NCI-H524 treated with DMSO at 0.1 percent for 48 hours (cell line): ENCODE results near the gene ADORA3.

Experiments
- DNase-seq: peaks from one replicate; lab custom pipeline; 2025; lab: John Stamatoyannopoulos, UW

Gene ADORA3

DNA sequence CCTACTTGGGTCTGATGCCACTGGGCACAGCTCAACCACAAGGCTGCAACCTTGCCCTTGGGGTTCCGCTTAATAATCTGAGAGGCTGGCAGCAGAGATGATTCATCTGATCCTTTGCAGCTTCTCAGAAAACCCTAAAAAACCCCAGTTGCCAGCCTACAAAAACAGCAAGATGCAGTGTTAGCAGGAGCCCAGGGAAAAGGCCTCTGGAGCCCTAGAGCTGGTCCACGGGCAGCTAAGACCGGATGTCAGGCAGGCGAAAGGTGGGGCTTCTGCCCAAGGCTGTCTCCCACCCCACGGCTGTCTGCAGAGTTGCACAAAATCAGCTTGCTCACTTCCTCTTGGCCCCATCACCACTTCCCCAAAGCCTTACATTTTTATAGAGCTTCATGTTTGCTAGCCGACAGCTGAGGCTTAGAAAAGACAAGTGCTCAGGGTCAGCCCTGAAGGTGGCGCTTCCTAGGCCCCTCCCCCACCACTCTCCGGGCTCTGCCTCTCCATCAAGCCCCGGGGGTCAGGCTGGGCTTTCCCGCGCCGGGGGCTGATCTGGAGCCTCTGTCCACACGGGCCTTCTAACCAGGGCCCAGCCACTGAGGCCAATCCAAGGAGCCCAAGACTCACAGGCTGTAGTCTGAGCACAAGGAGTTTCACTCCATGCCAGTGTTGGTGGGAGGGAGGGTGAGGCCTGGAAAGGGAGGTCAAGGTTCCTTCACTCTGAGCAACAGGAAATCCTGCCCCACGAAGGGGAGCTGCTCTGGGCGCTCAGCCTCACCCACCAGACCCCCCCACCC, 4.2 kb upstream of the ADORA3 start:
- no peak for DNase-seq

DNA sequence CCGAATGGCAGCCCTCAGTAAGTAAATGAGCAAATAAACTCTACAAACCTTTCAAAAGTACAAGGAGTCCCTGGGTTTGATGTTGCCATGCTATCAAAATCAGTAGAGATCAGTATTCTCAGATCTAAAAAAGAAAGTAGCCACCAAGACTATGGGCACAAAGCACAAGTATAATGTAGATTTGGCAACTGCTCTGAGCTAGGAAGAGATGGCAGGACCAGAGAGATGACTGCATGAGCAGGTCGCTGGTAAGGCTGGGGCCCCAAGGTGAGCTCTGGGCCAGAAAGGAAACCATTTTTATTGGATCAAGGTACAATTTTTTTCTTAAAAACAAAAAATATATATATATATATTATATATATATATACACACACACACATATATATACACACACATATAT, 3.1 kb upstream of the ADORA3 start:
- DNase-seq, result no peak

DNA sequence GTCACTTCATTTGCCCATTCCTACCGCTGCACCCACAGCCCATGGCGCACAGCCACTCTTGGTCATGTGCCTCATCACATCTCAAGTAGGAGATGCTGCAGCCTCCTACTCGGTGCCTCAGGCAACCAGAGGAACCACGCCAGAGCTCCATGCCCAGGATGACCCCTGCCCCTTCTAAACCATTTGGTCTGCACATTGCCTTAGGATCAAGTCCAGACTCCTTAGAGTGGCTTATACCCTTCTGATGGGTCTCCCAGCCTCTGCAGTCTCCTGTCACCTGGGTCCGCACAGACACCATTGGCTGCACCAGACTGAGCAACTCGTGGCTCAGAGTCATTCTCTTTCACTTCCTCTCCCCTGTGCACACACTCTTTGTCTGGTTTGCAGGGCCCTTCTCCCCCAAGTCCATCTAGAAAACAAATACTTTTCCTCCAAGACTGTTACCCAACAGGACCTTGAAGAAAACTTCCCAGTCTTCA, 2.2 kb upstream of the ADORA3 start:
- DNase-seq, result no peak

DNA sequence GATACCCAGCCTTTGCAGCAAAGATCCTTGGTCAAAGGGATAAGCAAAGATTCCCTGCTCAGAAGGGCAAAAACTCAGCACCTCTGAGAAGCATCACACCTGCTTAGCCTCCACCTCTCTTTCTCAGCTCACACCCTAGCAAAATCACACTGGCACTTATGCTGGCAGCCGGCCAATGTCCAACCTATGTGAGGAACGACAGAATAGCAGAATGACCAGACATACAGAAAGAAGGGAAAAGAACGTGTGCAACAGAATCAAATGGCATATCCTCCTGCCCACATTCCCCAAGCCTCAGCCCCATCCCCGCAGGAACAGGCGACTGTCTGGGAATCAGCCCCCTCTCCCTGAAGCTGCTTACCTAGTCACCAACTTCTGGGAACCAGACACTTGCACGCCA, 664 bp upstream of the ADORA3 start:
- DNase-seq, result no peak

DNA sequence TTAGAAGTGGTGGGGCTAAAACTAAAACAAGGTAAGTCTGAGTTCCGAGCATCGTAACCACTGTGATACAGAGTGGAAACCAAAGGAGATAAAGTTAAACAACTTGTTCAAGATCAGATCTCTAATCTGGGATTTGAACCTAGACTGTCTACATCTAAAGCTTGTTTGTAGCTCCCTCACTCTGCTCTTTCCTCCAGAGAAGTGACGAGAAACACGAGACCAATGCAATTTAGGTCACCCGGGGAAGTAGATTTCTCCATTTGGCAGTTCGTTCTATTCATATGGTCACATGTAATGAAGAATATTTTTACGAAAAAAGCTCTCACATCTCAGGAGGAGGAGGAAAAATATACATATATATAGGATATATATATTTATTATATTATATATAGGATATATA, 1.8 kb downstream of the ADORA3 start:
- no peak for DNase-seq

DNA sequence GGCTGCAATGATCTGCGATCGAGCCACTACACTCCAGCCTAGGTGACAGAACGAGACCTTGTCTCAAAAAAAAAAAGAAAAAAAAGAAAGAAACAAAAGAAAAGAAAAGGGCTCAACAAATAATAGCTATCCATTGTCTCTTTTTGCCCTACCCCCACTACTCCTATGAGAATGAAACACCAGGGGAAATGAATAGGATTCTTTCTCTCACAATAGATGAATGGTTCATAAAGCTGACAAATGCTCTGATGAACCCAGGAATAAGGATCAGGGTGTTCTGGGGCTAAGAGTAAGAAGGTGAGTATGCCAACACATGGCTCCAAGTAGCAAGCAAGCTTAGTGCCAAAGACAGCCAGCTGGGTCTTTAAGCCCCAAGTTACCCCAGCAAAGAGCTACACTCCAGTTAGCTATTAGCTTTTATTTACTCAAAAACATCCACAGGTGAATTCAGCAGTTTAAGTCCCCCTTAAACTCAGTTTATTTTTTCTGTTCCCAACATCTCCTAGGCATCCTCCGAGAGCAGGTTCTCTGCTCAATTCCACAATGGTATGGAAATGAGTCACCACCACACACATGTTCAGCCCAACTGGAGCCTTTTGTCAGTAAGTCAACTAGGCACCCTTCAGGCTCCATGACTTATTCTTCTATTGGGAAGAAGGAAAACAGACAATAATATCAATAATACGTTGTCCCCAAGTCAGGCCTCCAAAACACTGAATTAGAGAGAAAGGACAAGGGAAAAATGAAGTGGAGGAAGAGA, 4.2 kb downstream of the ADORA3 start:
- no peak for DNase-seq

DNA sequence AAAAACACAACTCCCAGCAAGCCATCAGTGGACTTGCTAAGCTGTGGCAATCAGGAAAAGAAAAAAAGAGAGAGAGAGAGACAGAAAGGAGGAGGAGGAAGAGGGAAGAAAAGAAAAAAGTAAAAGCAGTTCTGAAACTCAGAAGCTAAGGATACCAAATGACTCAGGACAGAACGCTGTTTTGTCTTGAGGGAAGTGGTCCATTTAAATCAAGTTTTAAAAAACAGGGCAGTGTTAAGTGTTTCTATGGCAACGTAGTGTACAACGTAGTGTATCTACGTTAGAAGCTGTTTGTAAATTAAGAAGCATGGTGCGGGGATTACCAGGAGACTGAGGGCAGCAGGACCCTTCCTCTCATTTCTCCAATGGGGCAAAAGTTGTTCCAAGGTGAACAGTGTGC, 5.8 kb downstream of the ADORA3 start:
- DNase-seq, result no peak

DNA sequence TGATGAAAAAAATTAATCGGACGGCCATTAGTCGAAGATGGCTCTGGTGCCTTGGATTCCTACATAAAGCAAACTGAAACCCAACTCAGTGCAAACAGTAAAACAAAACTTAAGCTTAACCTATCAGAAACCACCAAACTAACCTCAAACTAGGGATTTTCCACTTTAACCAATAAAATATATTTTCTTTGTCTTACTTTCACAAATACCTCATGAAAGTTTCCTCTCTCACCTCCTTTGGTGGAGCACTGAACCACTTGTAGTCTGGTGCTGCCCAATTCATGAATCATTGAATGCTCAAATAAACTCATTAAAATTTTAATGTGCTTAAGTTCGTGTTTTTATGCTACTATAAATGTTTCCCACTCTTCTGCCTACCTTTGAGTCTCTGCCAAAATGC, 7.0 kb downstream of the ADORA3 start:
- no peak for DNase-seq

DNA sequence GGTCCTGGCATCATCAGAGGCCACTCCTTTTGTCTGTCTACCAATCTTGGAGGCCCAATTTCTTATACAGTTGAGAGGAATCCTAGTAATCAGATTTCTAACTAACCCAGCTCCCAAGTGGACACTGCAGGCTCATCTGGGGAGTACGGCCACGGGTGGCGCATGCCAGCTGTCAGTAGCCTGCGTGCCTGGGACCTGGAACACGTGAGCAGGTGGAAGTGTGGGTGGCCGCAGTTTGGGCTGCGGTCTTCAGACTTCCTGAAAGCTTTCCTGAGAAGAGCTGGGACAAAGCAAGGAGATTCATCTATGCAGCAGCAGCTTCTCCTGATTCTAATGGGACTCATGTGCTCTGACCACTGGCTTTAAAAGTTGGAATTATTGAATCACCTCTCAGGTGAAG, 12.4 kb downstream of the ADORA3 start:
- no peak for DNase-seq

DNA sequence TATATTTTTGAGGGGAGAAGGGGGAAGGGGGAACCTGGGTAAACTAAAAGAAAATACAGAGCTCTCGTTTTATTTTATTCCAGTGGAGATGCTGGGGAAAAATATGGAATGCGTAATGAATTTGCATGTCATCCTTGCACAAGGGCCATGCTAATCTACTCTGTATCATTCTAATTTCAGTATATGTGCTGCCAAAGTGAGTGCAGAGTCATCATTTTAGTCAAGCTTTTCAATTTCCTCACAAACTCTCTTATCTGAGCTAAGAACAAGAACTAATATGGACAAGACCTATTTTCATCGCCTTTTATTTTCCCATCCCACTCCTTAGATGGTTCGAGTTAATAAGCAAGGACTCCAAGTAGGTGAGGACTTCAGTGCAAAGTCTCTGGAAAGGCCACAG, 13.2 kb downstream of the ADORA3 start:
- DNase-seq, result no peak

DNA sequence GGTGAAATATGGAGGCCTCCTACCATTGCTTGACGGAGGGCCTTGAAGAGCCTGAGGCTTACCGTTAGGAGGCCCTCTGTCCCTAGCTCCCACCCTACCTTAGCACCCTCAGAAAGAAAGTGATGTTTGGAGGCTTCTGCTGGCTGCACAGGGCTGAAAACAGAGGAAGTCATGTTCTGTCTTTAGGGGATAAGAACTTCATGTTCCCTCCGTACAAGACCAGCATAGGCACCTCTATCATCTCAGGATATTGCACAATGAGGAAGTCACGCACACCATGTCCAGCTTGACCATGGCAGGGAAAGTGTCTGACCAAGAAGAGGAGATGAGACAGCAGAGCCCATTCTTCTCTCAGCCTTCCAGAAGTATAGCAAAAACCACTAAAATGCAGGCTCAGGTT, 13.8 kb downstream of the ADORA3 start:
- no peak for DNase-seq

DNA sequence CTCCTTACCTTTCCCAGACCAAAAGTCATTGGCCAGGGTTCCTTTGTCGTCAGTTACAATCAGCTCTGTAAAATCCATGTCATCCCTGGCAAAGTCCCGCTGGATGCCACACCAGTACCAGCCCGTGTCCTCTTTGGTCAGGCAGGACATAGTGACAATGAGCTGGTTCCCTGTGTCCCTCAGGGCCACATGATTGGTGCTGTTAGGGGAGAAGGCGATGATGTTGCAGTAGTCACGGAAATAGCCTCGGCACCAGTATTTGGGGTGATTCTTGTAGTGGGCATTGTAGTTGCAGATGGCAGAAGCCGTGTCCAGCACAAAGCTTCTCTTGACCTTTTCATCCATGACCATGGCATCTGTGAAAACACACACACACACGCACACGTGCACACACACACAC, 14.8 kb downstream of the ADORA3 start:
- no peak for DNase-seq

DNA sequence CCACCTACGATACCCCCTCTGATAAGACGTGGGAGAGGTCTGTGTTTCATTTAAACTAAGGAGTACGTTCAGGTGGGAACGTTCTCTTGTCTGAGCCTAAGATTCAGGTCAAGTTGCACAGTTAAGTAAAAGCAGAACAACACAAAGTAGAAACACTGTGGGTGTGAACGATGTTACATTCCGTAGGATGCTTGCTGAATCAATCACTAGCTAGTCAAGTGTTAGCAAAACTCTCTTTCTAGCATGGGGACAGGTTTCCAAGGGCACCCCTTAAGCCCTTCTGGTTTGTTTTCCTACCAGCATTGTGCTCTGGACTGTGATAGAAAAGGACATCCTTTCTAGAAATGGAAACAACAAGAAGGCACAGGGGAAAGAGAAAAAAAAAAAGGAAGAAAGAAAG, 16.3 kb downstream of the ADORA3 start:
- no peak for DNase-seq

DNA sequence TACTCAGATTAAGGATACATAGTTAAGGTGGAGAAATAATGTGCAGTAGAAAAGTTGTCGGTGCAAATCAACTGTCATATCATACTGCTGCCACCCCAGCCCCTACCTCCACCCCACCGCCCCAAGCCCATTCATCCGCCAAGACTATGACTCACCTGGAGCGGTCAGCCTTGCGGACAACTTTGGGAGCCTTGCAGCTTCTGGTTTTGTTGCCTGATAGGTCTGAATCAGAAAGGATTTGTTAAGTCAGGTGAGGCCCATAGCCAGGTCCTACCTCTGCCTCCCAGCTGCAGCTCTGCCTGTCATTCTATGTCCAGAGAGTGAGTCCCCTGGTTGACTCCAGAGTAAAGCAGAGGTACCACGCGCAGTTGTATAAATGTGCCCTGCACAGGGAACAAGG, 17.0 kb downstream of the ADORA3 start:
- DNase-seq, result no peak

DNA sequence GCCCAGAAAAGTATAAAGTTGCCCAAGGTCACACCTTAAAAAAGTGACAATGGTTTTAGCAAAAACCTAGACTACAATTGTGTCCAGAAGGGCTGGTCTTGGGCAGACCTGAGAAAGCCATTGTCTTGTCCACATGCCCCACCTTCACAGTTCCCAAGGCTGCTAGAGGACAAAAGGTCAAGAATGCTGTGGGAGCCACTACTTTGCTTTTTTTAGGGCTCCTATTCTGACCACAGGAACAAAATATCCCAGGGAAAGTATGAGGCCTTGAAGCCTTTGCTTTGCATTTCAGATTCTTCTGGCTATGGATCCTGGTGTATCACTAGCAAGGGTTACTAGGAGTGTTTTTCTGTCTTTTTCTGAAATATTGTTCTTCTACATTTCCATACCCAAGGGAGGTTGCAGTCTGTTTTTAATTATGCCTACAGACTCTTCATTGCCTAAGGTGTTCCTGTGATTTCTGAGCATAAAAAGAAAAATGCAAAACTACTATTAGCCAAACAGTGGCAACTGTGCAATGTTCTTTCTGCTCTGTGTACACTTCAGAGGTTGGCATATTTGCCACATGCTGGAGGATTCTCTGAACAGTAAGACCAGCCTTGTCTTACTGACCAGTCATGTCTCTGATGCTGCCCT, 18.9 kb downstream of the ADORA3 start:
- no peak for DNase-seq

DNA sequence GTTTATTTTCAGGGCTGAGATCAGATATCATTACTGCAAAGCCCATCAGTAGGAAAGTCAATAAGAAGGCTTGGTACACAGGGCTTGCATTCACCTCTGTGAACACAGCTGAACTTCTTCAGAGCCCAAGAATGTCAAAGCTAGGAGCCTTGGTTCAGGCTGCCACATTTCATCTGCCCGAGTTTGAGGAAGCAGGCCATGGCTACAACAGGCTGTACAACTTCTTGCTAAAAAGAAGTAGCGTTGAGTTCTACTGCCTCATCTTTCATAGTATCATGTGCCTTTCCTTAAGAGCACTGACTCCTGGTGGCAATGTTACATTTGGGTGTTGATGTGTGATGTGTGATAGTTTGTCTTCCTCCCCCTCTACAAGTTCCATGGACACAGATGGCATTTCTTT, 19.6 kb downstream of the ADORA3 start:
- no peak for DNase-seq

DNA sequence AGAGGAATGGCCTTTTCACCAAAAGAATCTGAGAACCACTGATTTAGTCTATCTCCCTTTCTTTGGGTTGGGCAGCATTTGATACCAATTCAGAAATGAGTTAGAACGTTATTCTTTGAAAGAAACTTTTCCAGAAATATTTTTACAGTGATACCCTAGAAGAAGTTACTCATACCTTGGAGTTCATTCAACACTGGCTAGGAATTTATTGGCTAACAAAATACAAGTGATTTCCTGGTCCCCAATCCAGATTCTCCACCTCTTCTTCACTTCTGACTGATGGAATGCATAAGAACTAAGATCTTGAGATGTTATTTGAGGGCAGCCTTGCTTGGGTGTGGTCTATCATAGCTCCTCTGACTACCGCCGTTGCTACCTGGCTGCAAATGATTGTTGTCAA, 20.3 kb downstream of the ADORA3 start:
- no peak for DNase-seq

DNA sequence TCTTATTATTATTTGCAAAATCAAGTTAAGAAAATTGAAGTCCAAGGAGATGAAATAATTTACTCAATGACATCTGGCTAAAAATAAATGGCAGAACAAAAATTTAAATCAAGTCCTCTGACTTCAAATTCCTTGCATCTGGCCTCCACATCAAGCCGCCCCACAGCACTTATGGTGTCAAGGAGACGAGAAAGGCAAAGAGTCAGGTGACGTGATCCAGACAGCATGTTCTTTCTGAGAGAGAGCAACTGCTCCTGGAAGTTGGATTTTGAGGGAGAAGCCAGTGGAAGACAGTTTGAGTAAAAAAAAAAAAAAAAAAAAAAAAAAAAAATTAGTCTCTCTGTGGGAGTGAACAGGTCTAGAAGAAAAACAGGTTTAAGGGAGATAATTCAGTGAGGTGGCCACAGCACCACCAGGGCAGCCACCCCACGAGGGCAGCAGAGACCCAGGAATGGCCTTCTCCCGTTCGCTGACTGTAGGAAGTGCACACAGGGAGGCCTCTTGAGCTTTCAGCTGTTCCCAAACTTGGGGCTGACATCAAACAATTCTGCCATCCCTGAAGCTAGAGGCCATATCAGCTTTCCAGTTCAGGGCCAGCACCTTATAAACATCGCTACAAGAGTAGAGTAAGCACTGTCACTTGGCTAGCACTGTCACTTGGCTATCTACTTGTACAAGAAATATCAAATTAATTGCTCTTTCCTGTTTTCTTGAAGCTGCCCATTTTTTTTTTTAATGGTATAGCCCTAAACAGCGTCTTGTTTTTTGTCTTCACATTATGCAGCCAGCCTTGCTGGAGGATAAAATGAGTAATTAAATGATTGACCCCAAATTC, 21.8 kb downstream of the ADORA3 start:
- DNase-seq, result peak; percentile 13

DNA sequence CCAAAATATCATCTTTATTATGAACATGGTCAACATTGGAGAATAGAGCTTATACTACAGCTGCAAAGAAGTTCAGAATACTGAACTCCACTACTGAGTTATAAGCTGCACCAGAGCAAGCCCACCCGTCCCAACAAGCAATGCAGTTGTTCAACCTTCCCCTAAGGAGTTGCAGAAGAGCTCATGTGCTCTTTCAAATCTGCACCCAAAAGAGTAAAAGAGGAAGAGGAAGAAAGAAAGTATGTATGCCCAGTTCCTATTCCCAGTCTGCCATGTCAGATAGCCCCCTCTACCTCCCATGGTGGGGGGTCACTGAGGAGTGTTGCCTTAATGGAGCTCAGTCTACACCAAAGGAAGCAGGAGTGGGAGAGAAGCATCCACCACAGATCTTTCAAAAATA, 22.8 kb downstream of the ADORA3 start:
- no peak for DNase-seq

DNA sequence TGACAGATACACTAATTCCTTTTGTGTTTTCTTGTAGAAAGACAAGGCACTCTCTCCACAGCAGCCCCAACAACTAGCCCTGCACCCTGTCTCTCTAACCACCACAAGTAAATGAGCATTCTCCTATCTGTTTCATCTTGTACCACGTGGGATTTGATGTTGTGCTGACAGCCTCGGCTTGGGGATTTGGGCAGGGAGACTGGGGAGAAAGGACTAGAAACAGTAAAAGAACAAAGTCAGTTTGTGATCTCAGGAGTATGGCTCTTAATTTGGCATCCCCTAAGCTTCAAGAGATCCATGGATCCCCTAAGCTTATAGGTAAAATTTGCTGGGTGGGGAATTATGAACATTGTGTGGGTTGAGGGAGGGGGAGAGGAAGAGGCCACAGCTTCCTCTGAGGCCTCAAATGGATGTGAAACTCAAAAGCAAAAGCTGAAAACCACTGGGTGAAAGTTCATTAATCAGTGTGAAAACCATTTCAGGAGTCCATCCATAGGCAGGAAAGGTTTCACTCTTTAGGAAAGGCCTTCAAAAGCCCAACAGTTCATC, 26.6 kb downstream of the ADORA3 start:
- DNase-seq, result no peak

DNA sequence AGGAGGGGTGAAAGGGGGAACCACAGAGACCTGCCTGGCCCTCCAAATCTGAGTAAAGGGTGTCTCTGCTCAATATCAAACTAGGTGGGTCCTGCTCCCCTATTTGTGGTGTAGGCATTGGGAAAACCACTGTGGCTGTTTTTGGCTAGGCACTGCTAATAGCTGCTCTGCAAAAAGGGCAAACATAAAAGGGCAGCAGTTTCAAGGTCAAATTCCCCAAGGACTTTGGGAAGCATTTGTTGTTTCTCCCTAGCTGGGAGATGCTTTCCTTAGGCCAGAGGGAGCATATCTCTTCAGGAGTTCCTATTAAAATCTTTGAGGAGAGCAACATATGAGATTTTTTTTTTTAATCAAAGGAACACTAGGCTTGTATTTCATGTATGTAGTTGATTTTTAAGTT, 27.2 kb downstream of the ADORA3 start:
- no peak for DNase-seq

DNA sequence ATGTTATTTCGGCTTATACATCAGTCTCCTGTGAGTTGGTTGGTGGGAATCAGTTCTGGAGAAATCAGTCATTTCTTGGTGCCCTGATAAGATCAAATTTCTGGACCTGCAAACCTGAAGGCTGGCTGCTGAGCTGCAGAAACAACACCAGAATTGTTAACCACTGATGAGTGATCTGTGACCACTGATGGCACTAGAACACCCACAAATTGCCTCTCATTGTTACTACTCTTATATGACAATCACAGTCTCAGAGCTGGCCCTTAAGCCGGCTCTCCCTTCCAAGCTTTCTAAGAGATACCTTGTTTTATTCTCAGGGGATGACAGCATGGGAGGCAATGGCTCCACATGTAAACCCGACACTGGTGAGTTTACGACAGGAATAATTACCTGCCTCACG, 27.7 kb downstream of the ADORA3 start:
- no peak for DNase-seq
